ENCODE data around the gene FLII.

The FLII gene

DNA sequence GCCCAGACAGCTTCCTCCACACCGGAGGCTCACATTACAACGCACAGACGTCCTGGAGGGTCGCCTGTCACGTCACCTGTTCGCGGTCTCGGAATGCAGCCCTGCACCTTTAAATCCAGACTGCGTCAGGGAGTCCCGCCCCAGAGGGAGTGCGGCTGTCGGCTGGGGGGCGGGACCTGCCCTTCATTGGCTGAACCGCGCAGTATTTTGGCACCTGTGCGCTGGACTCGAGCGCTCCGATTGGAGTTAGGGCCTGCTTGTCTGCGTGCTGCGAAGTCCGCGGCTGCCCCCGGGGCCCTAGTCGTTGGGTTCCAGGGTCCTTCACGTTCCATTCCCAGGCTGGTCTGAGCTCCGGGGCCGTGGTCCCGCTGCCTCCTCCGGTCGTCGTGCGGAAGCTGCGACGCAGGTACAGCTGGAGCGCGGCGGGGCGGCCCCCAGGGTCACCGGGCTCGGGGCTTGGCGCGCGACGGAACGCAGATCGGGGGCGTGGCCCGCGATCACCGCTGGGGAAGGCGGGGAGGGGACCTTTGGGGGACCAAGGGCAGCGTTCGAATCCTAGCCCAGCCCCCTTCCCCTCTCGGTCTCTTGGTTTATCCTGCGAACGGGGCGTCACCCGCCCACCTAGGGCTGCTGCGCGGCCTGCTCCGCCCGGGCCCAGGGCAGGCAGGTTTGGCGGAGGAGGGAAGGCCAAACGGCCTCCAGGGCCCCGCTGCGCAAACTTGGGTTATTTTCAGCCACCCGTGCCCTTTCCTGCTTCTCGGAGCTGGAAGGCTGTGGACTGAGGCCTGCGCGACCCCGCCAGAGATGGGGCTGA lies 2.0 kb upstream of the FLII start, which contains the start of gene MIEF2:
MIEF2 (plus strand) TSS at position 331 of the 814 bp plus-strand sequence. CDS start 2,059 bp downstream, outside the sequence.
- DNase-seq, result no peak

- DNase-seq, result no peak
Observed at GRCh38 chr17:18259621-18260331, 1.2 kb upstream of the FLII start.

DNA sequence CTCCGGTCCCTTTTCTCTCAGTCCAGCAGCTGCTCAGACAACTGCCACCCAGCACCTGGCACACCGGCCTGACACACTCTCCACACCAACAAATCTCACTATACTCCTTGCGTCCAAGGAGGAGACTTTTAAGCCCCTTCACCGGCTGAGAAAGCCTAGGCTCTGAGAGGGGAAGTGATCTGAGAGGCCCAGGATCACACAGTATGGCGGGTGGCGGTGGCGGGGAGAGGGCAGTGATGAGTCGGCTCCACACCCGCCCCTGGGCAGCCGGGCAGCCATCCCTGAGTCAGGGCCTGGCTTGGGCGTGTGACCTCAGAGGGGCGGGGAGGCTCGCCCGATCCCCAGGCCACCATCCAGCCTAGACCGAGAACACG lies 569 bp downstream of the FLII start:
- DNase-seq, result no peak

DNA sequence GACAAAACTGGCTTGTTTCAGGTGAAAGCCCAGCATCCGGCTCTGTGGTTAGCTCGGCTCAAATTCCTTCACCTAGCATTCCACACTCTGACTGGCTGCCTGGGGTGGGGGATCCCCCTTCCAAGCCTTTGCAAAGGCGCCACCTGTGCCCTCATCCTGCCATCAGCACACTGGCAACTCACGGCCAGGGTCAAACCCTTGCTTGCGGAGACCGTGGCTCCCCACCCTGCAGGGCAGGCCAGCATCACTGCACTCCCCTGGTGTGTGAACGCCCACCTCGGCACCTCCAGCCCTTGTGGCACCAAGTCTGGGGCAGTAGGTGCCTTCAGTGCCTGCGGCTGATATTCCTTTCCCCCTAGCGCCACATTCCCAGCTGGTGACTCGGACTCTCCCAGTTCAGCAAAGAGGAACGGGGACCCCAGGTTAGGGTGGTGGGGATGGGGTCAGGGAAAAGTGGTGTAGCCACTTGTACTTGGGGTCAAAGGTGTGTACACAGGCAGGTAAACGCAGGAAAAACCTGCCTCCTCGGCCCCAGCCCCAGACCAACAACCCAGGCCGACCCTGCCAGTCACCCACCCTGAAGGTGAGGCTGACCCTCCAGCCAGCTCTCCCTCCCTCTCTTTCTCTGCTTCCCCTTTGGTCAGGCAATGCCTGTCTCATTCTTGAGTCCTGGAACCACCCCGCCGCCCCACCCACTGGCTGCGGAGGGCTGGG lies 1.1 kb downstream of the FLII start:
- no peak for DNase-seq

DNA sequence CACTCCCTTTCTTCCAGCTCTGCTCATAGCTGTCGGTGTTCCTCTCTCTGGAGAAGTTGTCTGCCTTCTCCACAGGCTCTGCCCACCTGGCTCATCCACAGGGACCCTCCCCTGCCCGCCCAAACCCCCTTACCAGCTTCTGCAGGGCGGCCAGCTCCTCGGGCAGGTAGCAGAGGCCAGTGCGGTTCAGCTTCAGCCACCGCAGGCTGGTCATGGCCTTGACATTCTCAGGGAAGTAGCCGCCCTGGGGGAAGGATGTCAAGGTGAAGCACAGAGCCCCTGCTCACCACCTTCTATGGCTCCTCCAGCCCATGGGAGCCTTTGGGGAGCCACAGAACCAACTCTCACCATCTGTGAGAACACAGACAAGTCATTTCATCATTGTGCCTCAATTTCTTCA lies 1.8 kb downstream of the FLII start:
- no peak for DNase-seq

- no peak for DNase-seq
Observed at GRCh38 chr17:18256351-18256750, 2.2 kb downstream of the FLII start.

GRCh38 chr17:18254888-18255649 lies 3.5 kb downstream of the FLII start:
- DNase-seq, result no peak

DNA sequence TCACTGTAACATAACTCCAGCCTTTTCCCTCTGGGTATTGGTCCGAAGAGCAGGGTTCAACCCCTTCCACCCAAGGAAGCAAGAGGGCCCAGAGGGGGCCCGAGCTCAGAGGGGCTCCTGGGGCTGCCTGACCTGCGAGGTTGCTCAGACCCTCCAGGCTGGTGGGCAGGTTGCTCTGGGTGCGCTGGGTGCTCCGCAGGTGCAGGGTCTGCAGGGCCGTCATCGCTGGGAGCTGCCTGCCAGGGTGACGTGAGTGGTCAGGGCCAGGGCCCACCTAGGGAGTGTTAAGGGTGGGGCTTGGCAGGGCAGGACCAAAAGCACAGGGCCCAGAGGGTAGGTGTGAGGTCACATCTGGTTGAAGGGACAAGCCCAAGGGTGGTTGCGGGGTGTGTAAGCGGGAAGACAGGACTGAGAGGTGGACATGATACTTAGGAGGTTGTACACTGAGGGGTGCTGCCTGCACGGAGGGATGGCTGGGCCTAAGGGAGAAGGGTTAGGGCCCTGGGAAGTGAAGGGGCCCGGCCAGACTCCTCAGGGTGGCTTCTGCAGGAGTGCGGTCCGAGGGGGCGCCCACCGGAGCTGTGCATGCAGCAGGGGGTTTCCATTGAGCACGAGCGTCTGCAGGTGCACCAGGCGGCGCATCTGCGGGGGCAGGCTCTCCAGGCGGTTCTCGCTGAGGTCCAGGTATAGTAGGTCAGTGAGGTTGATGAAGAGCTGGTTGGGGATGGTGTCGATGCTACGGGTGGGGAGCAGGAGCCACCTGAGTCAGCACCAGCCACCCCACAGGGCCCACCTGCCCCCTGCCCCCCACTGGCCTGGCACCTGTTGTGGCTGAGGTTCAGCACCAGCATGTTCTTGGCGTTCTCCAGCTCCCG lies 4.4 kb downstream of the FLII start:
- no peak for DNase-seq

DNA sequence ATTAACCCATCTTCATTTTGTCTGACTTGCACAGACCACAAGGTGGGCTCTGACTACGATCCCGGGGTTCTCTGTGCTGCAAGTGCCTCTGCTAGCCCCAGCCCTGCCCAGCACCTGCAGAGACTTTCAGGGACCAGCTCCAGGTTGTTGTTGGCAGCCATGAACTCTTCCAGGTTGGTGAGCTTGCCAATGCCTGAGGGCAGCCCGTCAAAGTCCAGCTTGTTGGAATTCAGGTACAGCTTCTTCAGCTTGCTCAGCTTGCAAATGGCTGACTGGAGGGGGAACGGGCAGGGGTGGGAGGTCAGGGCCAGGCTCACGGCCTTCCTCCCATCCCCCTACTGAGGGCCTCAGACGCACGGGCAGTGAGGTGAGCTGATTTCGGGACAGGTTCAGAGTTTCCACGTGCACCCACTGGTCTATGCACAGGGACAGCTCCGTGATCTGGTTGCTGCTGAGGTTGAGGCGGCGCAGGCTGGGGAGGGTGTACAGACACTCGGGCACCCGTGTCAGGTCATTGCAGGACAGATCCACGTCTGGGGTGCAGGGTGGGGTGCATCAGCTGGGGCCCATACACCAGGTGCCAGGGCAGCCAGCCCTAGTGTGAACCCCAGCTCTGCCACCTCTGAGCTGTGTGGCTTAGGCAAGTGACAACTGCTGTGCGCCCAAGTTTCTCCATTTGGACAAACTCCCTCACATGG lies 5.2 kb downstream of the FLII start:
- no peak for DNase-seq

GRCh38 chr17:18252160-18252559 lies 6.4 kb downstream of the FLII start:
- DNase-seq, result no peak

DNA sequence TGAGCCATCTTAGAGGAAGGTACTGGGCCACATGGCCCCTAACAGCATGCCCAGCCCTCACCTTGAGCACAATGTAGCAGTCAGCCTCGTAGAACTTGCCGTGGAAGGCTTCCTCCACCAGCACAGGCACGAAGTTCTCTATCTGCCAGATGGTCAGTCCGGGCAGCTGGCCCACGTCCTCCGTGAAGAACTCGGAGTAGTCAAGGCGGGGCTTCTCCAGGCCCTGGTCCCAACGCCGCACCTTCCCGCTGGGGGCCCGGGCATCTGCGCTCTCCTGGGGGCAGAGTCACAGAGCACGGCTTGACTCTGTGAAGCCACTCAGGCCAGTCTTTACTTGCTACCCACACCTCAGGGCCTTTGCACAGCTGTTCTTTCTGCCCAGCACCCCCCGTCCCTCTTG lies 7.3 kb downstream of the FLII start:
- no peak for DNase-seq

- DNase-seq, result no peak
Observed at GRCh38 chr17:18250708-18251107, 7.8 kb downstream of the FLII start.

- DNase-seq, result no peak
Observed at GRCh38 chr17:18250259-18250658, 8.3 kb downstream of the FLII start.

DNA sequence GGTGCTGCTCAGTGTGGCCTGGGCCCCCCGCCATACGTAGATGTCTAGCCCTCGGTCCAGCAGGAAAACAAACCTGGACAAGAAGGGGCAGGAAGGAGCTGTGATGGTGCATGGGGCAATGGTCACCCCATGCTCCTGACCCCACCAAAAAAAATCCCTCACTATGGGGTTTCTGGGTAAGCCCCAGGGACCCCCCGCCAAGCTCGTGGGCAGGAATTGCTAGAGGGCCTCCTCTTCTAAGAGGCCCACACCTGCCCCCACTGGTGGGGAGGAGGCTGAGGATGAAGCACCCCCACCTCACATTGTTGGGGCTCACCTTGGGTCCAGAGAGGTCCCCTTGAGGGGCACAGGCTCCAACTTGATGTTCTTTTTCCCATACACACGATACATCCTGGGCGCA lies 9.7 kb downstream of the FLII start:
- no peak for DNase-seq

DNA sequence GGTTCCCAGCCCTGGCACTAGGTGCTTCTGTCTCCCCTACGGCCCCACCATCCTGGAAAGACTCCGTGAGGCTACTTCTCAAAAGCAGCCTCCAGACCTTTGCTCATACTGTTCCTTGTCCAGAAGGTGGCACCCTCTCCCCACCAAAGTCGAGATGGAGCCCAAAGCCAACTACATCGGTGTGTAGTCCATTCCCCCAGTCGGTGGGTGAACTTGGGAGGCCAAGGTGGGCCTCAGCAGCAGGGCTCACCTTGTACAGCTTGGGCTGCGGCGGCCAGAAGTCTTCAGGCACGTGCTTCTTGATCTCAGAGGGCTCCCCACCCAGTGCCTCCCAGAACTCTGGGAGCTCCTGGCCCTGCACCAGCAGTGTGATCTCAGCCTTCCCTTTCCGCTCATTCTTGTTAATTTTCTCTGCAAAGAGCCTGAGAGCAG lies 10.2 kb downstream of the FLII start:
- no peak for DNase-seq

- DNase-seq, result no peak
Observed at GRCh38 chr17:18247613-18248001, 10.9 kb downstream of the FLII start.

DNA sequence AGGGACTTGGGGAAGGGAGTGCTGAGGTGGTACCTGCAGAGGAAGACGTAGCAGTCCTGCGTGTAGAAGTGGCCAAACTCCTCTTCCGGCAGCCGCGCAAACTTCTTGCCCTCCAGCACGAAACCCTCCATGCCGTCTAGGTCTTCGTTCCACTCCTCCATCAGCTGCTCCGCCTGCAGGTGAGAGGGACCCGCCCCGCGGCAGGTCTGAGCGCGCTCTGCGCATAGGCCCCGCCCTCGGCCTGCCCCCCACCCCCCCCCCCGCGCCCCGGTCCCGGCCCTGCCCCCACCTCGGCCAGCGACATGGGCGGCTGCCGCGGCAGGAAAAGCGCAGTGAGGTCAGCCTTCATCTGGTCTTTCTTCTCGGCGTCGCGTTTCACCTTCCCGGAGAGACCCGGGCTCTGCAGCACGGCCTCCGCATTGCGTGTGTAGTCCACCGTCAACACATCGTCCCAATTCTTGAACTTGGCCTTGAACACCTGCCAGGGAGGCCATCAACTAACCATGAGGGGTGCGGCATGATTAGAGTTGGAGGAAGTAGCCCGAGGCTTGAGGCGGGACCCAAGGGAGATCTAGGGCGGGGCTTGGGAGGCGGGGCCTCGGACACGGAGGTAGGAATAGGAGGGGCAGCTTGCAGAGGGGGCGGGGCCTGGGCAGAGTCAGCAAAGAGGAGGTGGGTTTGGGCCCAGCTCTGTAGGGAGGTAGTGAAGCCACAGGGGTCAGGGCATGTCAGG lies 11.5 kb downstream of the FLII start:
- DNase-seq, result no peak

GRCh38 chr17:18246109-18246725 lies 12.3 kb downstream of the FLII start:
- no peak for DNase-seq

GRCh38 chr17:18245038-18245776 lies 13.3 kb downstream of the FLII start:
- DNase-seq, result no peak

Data from cortex of kidney (tissue), 1 donor.